Kidney (tissue), 14 donors: ENCODE data around the gene TRPV5. TPM values are rescaled to one million over a fixed set of nuclear protein-coding genes. Genes with fewer than 3 reads are reported as not detected.

Experiments
- DNase-seq, 5 donors: peaks; one replicate each; pipeline ENCODE4 v3.0.0-alpha.2; 2013 to 2020
- FAIRE-seq: peaks from 2 replicates; lab custom pipeline; 2012; peaks lifted over from hg19 to GRCh38; lab: Jason Lieb, UNC
- H3K27ac ChIP-seq, 2 donors: one replicate each; pipeline ENCODE4 v1.7.0; 2013; ENCODE audit warnings: low read depth in 2 of 2, low read length in 2 of 2, inconsistent platforms in 1 of 2
- H3K27me3 ChIP-seq: one replicate; pipeline ENCODE4 v1.7.1; 2013; ENCODE audit warnings: low read length, inconsistent platforms; ENCODE audit not compliant: control insufficient read depth, insufficient read depth
- H3K36me3 ChIP-seq, 3 donors: one replicate each; pipeline versions ENCODE4 v1.7.0 to v1.7.1; 2013; ENCODE audit warnings: low read length in 3 of 3, control low read depth in 1 of 3, inconsistent platforms in 1 of 3; ENCODE audit not compliant: insufficient read depth in 3 of 3, control insufficient read depth in 2 of 3
- H3K4me1 ChIP-seq, 3 donors: one replicate each; pipeline versions ENCODE4 v1.7.0 to v1.7.1; 2013; ENCODE audit warnings: low read length in 3 of 3, inconsistent platforms in 1 of 3, low read depth in 1 of 3; ENCODE audit not compliant: control insufficient read depth in 2 of 3, insufficient read depth in 2 of 3
- H3K4me3 ChIP-seq, 3 donors: one replicate each; pipeline versions ENCODE4 v1.7.0 to v1.8.1; 2013; ENCODE audit warnings: low read length in 3 of 3, control low read depth in 1 of 3, inconsistent platforms in 1 of 3
- H3K9ac ChIP-seq, 3 donors: one replicate each; pipeline versions ENCODE4 v1.7.0 to v1.7.1; 2013; ENCODE audit warnings: low read length in 3 of 3, control low read depth in 1 of 3, inconsistent platforms in 1 of 3
- H3K9me3 ChIP-seq, 3 donors: one replicate each; pipeline versions ENCODE4 v1.7.0 to v1.7.1; 2013; ENCODE audit warnings: low read length in 3 of 3, control low read depth in 1 of 3, inconsistent platforms in 1 of 3; ENCODE audit not compliant: control insufficient read depth in 2 of 3, insufficient read depth in 1 of 3
- intact Hi-C: fragments of 100-400 bp; cut with DNase I; formaldehyde crosslinking; loops from one replicate; pipeline ENCODE4 v1.11.1; 2022
- polyA plus RNA-seq: library from polyadenylated mRNA; stranded (reverse); fragments of 350-450 nt; fragmentation: Illumina TruSeq; extraction: RNeasy Lipid Tissue Mini Kit (QIAGEN cat#74804); gene quantifications from one replicate; pipeline ENCODE4 v1.2.3, GENCODE V29; 2014; ENCODE audit warnings: low read depth, low replicate concordance; ENCODE audit not compliant: insufficient read depth
- total RNA-seq: library from RNA; stranded (reverse); fragmentation: NEBNext Ultra II Directional; extraction: Animal tissue kit (Norgen Biotek cat#: 25700); gene quantifications from one replicate; pipeline ENCODE4 v1.2.1, GENCODE V29; 2021
- TF ChIP-seq, protein P1 (sequence below): IDR thresholded peaks from 3 replicates; pipeline ENCODE4 v1.5.1; 2012; ENCODE audit warnings: mild to moderate bottlenecking, moderate library complexity, borderline replicate concordance; ENCODE audit not compliant: insufficient read depth; ENCODE audit errors: extremely low read depth
- donor health status: control.
- donor health status: control.
- donor health status: control.
- donor health status: control.
- donor health status: control.
- donor health status: DM: yes; HTN: yes; CAD: no.
- donor health status: Normal renal cell carcinoma (clear cell type).

Gene TRPV5
- total and polyA plus RNA-seq, 2 donors from 2014 or later = 1.3 to 1.4 TPM

DNA sequence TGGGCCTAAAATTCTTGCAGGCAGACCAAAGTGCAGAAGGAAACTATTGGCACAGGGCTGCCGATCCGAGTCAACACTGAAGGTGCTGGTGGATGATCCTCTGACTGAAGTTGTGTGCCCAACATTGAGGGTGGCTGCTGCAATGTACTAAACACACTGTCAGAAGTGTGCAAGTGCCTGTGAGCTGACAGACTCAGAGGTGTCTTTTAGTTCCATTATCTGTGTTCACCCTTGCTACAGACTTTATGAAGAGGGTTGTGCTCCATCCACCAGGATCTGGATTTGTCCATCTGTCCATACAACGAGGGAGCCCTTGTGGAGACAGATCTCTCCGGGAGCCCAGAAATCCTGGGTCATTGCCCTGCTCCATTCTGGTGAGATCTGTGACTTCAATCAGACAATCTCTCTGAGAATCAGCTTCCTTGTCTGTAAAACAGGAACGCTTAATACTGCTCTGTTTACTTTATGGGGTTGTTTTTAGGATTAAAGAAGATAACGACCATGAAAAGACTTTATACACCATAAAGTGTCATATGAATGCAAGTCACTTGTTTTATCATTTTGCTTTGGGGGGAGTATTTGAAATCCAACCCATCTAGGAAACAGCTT is 38.5 kb downstream of the TRPV5 start:
- no peaks in the 10 kb centered on the region for H3K9me3 ChIP-seq
- H3K4me1 ChIP-seq = no peaks in the 10 kb centered on the region
- DNase-seq = no peak
- no peak for FAIRE-seq
- H3K9ac ChIP-seq = no peak overlapping the region
- no peaks in the 10 kb centered on the region for H3K36me3 ChIP-seq
- intact Hi-C loops = no loop called here
- no peak overlapping the region for H3K4me3 ChIP-seq
- H3K27me3 ChIP-seq = no peaks in the 10 kb centered on the region
- H3K27ac ChIP-seq = no peak overlapping the region
- TF ChIP-seq, protein P1, sequence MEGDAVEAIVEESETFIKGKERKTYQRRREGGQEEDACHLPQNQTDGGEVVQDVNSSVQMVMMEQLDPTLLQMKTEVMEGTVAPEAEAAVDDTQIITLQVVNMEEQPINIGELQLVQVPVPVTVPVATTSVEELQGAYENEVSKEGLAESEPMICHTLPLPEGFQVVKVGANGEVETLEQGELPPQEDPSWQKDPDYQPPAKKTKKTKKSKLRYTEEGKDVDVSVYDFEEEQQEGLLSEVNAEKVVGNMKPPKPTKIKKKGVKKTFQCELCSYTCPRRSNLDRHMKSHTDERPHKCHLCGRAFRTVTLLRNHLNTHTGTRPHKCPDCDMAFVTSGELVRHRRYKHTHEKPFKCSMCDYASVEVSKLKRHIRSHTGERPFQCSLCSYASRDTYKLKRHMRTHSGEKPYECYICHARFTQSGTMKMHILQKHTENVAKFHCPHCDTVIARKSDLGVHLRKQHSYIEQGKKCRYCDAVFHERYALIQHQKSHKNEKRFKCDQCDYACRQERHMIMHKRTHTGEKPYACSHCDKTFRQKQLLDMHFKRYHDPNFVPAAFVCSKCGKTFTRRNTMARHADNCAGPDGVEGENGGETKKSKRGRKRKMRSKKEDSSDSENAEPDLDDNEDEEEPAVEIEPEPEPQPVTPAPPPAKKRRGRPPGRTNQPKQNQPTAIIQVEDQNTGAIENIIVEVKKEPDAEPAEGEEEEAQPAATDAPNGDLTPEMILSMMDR = no peak

DNA sequence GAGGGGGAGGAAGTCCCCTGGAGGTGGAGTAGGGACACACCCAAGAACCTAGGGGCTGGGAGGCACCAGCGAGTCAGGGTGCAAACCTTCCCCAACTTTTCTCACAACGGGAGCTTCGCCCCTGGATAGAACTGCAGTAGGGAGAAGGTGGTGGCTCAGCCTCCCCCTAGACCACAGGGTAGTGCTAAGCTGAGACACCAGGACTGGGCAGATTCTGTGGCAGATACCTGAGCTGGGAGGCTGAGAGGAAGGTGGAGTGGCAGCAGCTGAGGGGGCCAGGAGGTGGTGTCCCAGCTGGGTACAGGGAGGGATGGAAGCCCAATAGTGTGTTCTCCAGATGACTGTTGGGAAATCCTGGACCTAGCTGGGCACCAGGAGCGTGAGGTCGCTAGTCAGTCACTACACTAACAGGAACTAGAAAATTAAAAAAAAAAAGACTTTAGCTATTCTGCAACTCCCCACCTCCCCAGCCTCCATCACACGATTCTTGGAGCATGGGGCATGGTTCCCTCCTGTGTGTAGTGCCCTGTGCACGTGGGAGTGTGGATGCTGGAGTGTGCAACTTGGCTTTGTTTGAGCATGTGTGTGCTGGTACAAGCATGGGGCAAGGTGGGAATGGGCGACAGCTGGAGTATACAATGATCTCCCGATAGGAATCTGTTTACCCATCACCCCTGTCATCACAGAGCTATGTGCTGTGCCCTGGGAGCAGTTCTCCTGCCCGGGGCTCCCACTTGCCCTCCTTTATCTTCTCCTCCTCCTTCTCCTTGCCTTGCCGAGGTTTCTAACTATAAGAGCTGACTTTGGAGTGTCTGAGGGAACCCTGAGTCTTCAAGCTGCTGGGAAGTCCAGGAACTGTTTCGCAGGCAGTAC is 39.2 kb downstream of the TRPV5 start:
- FAIRE-seq = no peak

DNA sequence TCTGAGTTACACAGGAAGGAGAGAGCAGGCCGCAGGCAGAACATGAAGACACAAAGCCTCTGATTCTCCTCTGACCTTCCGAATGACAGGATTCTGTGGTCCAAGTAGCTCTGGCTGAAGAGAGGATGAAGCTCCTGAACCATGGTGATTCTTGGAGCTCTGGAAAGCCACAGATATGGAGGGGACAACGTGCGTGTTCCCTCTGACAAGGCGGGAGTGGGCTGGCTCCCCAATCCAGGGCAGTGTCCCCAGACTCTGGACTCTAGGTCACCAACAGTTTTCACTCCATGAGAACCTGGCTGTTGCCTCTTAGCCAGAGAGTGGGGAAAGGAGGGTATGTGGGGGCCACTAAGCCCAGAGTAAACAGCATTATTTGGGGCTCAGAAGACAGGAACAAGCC is 40.6 kb downstream of the TRPV5 start:
- TF ChIP-seq, protein P1 = no peak
- Histone ChIP-seq H3K27ac (no peak overlapping the region), H3K9me3 (no peaks in the 10 kb centered on the region), H3K4me1 (no peaks in the 10 kb centered on the region), H3K36me3 (no peaks in the 10 kb centered on the region), H3K9ac (no peak overlapping the region), H3K4me3 (no peak overlapping the region), H3K27me3 (no peaks in the 10 kb centered on the region)
- intact Hi-C loops = no loop called here
- FAIRE-seq (no peak), DNase-seq (peak in 1 of 5 donors; percentile 12)

More for the DNA sequence above, 39.2 kb downstream of the TRPV5 start:
- H3K36me3 ChIP-seq = no peaks in the 10 kb centered on the region
- TF ChIP-seq, protein P1 = no peak
- intact Hi-C loops = no loop called here
- DNase-seq = peak in 1 of 5 donors; percentile 7
- no peaks in the 10 kb centered on the region for H3K27me3 ChIP-seq
- H3K4me3 ChIP-seq = no peak overlapping the region
- H3K4me1 ChIP-seq = no peaks in the 10 kb centered on the region
- H3K9ac ChIP-seq = no peak overlapping the region
- no peaks in the 10 kb centered on the region for H3K9me3 ChIP-seq
- no peak overlapping the region for H3K27ac ChIP-seq
